ENCODE results near the gene TULP3.

DNA sequence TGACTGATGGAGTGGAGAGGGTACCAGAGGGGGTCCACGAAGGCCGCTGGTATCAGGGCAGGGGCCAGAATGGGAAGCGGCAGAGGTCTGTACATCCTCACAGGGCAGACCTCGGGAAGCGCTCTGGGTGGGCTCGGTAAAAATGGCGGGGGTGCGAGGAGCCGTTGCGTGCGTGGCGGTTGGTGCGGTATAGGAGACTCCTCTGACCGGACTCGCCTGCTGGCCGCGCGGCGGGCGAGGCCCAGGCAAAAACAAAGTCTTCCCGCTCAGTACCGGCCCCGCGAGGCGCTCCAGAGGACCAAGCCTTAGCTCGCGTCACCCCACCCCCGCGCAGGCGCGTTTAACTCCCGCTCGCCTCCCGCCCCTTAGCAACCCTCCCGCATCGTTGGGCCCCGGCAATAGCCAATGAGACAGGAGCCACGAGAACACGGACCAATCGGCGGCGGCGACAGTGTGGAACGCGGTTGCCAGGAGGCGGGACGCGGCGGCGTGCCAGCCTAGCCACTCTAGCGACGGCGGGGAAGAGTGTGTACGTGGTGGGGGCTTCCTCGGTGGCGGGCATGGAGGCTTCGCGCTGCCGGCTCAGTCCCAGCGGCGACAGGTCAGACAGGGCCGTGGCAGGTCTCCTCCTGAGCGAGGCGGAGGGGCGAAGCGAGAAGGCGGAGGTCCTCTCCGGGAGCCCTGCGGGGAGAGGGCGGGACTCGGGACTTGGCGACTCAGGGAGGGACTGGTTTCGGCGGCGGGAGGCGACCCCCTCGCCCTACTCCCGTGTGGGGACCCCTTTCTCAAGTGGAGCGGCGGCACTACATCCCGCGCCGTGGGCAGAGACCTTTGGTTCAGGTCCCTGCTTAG lies at the start of gene TULP3:
- peak in 3 of 7 experiments; percentile 14 to 26 (median 19) for TF ChIP-seq CTCF (IDR thresholded peaks at IDR 0.05)
- peak; percentile 67 to 85 (median 85) for TF ChIP-seq POLR2A (IDR thresholded peaks at IDR 0.05)
